Activated CD8-positive, alpha-beta T cell treated with anti-CD3 and anti-CD28 coated beads for 36 hours (primary cell): ENCODE results near the gene NUDT8. TPM values are rescaled to one million over a fixed set of nuclear protein-coding genes. Genes with fewer than 3 reads are reported as not detected.

Experiments
- ATAC-seq: fragments of 200-7000 bp; cut with Tn5 transposase; one replicate; pipeline ENCODE4 v1.10.0; 2021; ENCODE audit warnings: mild to moderate bottlenecking, moderate library complexity
- CTCF ChIA-PET: fragments of 350-600 bp; sonication (Branson Sonifier 250); formaldehyde crosslinking; loops from one replicate; lab custom pipeline; 2021; ENCODE audit warnings: antibody characterized with exemption; lab: Charles Lee
- POLR2A ChIA-PET: fragments of 350-600 bp; sonication (Branson Sonifier 250); formaldehyde crosslinking; loops from one replicate; lab custom pipeline; 2021; ENCODE audit warnings: antibody characterized with exemption; lab: Charles Lee
- DNase-seq: peaks from one replicate; pipeline ENCODE4 v3.0.0-alpha.2; 2020
- H3K27ac Mint-ChIP-seq: one replicate; pipeline ENCODE4 v1.8.0; 2021; ENCODE audit warnings: mild to moderate bottlenecking, mixed read lengths
- H3K27me3 Mint-ChIP-seq: one replicate; pipeline ENCODE4 v1.8.0; 2021; ENCODE audit warnings: mixed read lengths
- H3K36me3 Mint-ChIP-seq: one replicate; pipeline ENCODE4 v1.8.0; 2021; ENCODE audit warnings: low read depth, mixed read lengths
- H3K4me1 Mint-ChIP-seq: one replicate; pipeline ENCODE4 v1.8.0; 2021; ENCODE audit warnings: low read depth, mixed read lengths
- H3K4me3 Mint-ChIP-seq: one replicate; pipeline ENCODE4 v1.8.0; 2021; ENCODE audit warnings: mild to moderate bottlenecking, moderate library complexity, mixed read lengths
- H3K9me3 Mint-ChIP-seq: one replicate; pipeline ENCODE4 v1.8.0; 2021; ENCODE audit warnings: mixed read lengths
- intact Hi-C: fragments of 100-400 bp; cut with micrococcal nuclease; formaldehyde crosslinking; loops from one replicate; pipeline ENCODE4 v1.10.0; 2022
- total RNA-seq, 2 experiments: library from RNA; stranded (reverse); gene quantifications; one replicate each; pipeline ENCODE4 v1.2.3, GENCODE V29; 2021
- TF ChIP-seq, protein P1 (sequence below): fragments of 200-600 bp; IDR thresholded peaks from one replicate; pipeline ENCODE4 v1.8.0; 2022; ENCODE audit warnings: antibody characterized with exemption, mild to moderate bottlenecking

The NUDT8 gene
- total RNA-seq, 2 experiments from 2014 or later = 35.5 to 39.5 TPM

DNA sequence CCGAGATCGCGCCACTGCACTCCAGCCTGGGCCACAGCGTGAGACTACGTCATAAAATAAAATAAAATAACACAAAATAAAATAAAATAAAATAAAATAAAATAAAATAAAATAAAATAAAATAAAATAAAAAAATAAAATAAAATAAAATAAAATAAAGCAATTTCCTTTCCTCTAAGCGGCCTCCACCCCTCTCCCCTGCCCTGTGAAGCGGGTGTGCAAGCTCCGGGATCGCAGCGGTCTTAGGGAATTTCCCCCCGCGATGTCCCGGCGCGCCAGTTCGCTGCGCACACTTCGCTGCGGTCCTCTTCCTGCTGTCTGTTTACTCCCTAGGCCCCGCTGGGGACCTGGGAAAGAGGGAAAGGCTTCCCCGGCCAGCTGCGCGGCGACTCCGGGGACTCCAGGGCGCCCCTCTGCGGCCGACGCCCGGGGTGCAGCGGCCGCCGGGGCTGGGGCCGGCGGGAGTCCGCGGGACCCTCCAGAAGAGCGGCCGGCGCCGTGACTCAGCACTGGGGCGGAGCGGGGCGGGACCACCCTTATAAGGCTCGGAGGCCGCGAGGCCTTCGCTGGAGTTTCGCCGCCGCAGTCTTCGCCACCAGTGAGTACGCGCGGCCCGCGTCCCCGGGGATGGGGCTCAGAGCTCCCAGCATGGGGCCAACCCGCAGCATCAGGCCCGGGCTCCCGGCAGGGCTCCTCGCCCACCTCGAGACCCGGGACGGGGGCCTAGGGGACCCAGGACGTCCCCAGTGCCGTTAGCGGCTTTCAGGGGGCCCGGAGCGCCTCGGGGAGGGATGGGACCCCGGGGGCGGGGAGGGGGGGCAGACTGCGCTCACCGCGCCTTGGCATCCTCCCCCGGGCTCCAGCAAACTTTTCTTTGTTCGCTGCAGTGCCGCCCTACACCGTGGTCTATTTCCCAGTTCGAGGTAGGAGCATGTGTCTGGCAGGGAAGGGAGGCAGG lies 46.2 kb downstream of the NUDT8 start, which contains the start of gene GSTP1:
Gene GSTP1 (plus strand): TSS at position 566 of the 958 bp plus-strand sequence. CDS start 32 bp downstream, at position 598.
- peak within 1 kb of the TSS; percentile 89 for H3K27ac Mint-ChIP-seq
- peak within 1 kb of the TSS; percentile 86 for H3K4me3 Mint-ChIP-seq
- ChIA-PET CTCF (interaction anchor here (0.7 to 3.6 kb wide), 12 partner anchors 9 to 266 kb away, joined by 3 to 18 read pairs (median 4); partner anchors contain the start of gene NUDT8), POLR2A (interaction anchor here (0.6 to 2.5 kb wide), 8 partner anchors 12 to 165 kb away, joined by 3 to 8 read pairs (median 4); partner anchors contain the start of gene NUDT8)
- DNase-seq (peak; percentile 89), ATAC-seq (peak; percentile 91)
- H3K36me3 Mint-ChIP-seq = peaks cover 41% of the 10 kb centered on the region
- intact Hi-C loops = no loop called here
- peaks cover 7% of the 10 kb centered on the region for H3K27me3 Mint-ChIP-seq
- TF ChIP-seq, protein P1, sequence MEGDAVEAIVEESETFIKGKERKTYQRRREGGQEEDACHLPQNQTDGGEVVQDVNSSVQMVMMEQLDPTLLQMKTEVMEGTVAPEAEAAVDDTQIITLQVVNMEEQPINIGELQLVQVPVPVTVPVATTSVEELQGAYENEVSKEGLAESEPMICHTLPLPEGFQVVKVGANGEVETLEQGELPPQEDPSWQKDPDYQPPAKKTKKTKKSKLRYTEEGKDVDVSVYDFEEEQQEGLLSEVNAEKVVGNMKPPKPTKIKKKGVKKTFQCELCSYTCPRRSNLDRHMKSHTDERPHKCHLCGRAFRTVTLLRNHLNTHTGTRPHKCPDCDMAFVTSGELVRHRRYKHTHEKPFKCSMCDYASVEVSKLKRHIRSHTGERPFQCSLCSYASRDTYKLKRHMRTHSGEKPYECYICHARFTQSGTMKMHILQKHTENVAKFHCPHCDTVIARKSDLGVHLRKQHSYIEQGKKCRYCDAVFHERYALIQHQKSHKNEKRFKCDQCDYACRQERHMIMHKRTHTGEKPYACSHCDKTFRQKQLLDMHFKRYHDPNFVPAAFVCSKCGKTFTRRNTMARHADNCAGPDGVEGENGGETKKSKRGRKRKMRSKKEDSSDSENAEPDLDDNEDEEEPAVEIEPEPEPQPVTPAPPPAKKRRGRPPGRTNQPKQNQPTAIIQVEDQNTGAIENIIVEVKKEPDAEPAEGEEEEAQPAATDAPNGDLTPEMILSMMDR = peak; percentile 71
- H3K9me3 Mint-ChIP-seq = peaks cover 8% of the 10 kb centered on the region
- H3K4me1 Mint-ChIP-seq = peaks cover 42% of the 10 kb centered on the region

DNA sequence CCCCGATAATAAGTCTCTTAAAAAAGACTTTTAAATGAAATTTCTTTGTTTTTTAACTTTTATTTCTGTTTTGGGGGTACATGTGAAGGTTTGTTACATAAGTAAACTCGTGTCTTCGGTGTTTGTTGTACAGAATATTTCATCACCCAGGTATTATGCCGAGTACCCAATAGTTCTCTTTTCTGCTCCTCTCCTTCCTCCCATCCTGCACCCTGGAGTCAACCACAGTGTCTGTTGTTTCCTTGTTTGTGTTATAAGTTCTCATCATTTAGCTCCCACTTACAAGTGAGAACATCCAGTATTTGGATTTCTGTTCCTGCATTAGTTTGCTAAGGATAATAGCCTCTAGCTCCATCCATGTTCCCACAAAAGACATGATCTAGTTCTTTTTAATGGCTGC lies 47.7 kb downstream of the NUDT8 start:
- no peak for DNase-seq
- TF ChIP-seq, protein P1 = no peak
- peaks cover 42% of the 10 kb centered on the region for H3K4me1 Mint-ChIP-seq
- H3K27ac Mint-ChIP-seq = no peak overlapping the region
- peak overlapping the region; percentile 86 for H3K4me3 Mint-ChIP-seq
- CTCF ChIA-PET = interaction anchor here (1.9 to 3.6 kb wide), 4 partner anchors 9 to 78 kb away, joined by 5 to 18 read pairs (median 8); no protein-coding TSS in a partner anchor
- POLR2A ChIA-PET = interaction anchor here (0.5 to 2.5 kb wide), 6 partner anchors 9 to 879 kb away, joined by 3 to 8 read pairs (median 3); partner anchors contain the start of gene PPP6R3
- H3K9me3 Mint-ChIP-seq = peaks cover 5% of the 10 kb centered on the region
- H3K27me3 Mint-ChIP-seq = peaks cover 7% of the 10 kb centered on the region
- peaks cover 29% of the 10 kb centered on the region for H3K36me3 Mint-ChIP-seq
- no peak for ATAC-seq
- intact Hi-C loops = no loop called here

DNA sequence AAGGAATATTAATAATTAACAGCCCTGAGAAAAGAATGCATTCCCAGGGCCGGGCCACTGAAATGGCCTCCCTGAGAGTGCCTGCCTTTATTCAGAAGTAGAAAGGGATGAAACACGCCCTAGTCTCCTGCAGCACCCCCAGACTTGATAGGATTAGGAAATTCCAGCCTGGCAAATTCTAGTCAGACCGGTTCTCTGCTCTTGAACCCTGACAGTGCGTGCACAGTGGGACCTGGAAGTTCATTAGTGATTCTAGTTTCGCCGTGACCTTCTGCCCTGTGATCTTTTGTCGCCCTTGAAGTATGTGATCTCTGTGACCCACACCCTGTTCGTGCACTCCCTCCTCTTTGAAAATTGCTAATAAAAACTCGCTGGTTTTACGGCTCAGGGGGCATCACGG lies 48.3 kb downstream of the NUDT8 start:
- peaks cover 37% of the 10 kb centered on the region for H3K4me1 Mint-ChIP-seq
- ChIA-PET POLR2A (interaction anchor here (2.5 kb wide), 1 partner anchor 96 kb away, joined by 8 read pairs; no protein-coding TSS in a partner anchor), CTCF (interaction anchor here (2.2 to 3.6 kb wide), 2 partner anchors 8 to 33 kb away, joined by 12 to 18 read pairs; no protein-coding TSS in a partner anchor)
- H3K9me3 Mint-ChIP-seq = no peaks in the 10 kb centered on the region
- DNase-seq (no peak), ATAC-seq (no peak)
- H3K36me3 Mint-ChIP-seq = peaks cover 23% of the 10 kb centered on the region
- H3K27me3 Mint-ChIP-seq = peaks cover 7% of the 10 kb centered on the region
- TF ChIP-seq, protein P1 = no peak
- no peak overlapping the region for H3K27ac Mint-ChIP-seq
- H3K4me3 Mint-ChIP-seq = no peak overlapping the region
- intact Hi-C loops = no loop called here

DNA sequence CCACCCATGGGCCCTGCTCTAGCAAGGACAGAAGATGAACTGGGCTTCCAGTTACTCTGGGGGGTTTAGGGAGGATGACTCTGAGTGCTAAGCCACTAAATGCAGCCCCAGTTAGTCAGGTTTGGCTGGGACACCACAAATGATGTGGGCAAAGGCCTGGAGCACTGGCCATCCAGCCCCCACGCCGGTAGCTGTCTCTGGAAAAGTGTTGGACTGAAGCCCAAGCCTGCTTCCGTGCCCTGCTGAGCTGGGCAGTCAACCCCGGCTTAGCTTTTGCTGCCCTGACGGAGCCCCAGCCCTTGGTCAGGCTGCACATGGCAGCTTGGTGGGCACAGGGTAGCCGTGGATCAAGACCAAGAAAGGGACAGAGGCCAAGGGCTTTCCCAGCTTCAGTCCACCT lies 51.8 kb downstream of the NUDT8 start:
- TF ChIP-seq, protein P1 = no peak
- CTCF ChIA-PET = interaction anchor here (1.1 kb wide), 1 partner anchor 81 kb away, joined by 3 read pairs; no protein-coding TSS in a partner anchor
- Mint-ChIP-seq H3K4me3 (no peak overlapping the region), H3K9me3 (no peaks in the 10 kb centered on the region), H3K27me3 (peaks cover 11% of the 10 kb centered on the region), H3K36me3 (no peaks in the 10 kb centered on the region), H3K4me1 (peaks cover 19% of the 10 kb centered on the region), H3K27ac (no peak overlapping the region)
- ATAC-seq (no peak), DNase-seq (no peak)
- POLR2A ChIA-PET = no interaction called here
- intact Hi-C loops = no loop called here

Other genes with a start within 250 kb of the NUDT8 start
- gene RAD9A, start 238.0 kb downstream of the NUDT8 start, total RNA-seq = 10 to 100 TPM; 29.7 to 30.6 TPM
- 100 to 1,000 TPM; 249 to 258 TPM for gene PPP1CA, start 228.1 kb downstream of the NUDT8 start, total RNA-seq
- gene TBC1D10C, start 225.9 kb downstream of the NUDT8 start, total RNA-seq = 100 to 1,000 TPM; 138 to 144 TPM
- 1 to 10 TPM; 6.2 to 6.9 TPM for gene CARNS1, start 214.3 kb downstream of the NUDT8 start, total RNA-seq
- gene RPS6KB2, start 201.4 kb downstream of the NUDT8 start, total RNA-seq = 10 to 100 TPM; 54.8 to 57.4 TPM
- gene PTPRCAP, start 192.3 kb downstream of the NUDT8 start, total RNA-seq = 100 to 1,000 TPM; 107 to 114 TPM
- gene CORO1B, start 186.5 kb downstream of the NUDT8 start, total RNA-seq = 100 to 1,000 TPM; 254 to 276 TPM
- gene GPR152, start 177.2 kb downstream of the NUDT8 start, total RNA-seq = not detected
- 1 to 10 TPM in 1 of 2 experiments, under 1 TPM in 1; 0.83 to 1.4 TPM for gene CABP4, start 174.6 kb downstream of the NUDT8 start, total RNA-seq
- gene TMEM134, start 160.7 kb downstream of the NUDT8 start, total RNA-seq = 10 to 100 TPM; 56.0 to 59.2 TPM
- gene AIP, start 146.9 kb downstream of the NUDT8 start, total RNA-seq = 100 to 1,000 TPM; 145 to 146 TPM
- gene PITPNM1, start 124.6 kb downstream of the NUDT8 start, total RNA-seq = 10 to 100 TPM; 87.8 to 88.1 TPM
- 10 to 100 TPM; 53.5 to 55.5 TPM for gene CDK2AP2, start 121.8 kb downstream of the NUDT8 start, total RNA-seq
- gene CABP2, start 106.5 kb downstream of the NUDT8 start, total RNA-seq = not detected
- gene GSTP1, start 46.1 kb downstream of the NUDT8 start, total RNA-seq = 100 to 1,000 TPM; 467 to 472 TPM
- gene NDUFV1, start 23.0 kb downstream of the NUDT8 start, total RNA-seq = 100 to 1,000 TPM; 315 to 317 TPM
- not detected for gene TBX10, start 9.8 kb upstream of the NUDT8 start, total RNA-seq
- gene ACY3, start 20.8 kb upstream of the NUDT8 start, total RNA-seq = under 1 TPM; 0.31 to 0.61 TPM
- not detected for gene ALDH3B2, start 44.7 kb upstream of the NUDT8 start, total RNA-seq